Bronchial epithelial cell (primary cell): ENCODE results near the gene RNF180. TPM values are rescaled to one million over a fixed set of nuclear protein-coding genes. Genes with fewer than 3 reads are reported as not detected.

Experiments used
- DNase-seq: peaks from one replicate; pipeline ENCODE4 v3.0.0-alpha.2; 2010; ENCODE audit warnings: low read depth
- FAIRE-seq: peaks from 2 replicates; lab custom pipeline; 2011; peaks lifted over from hg19 to GRCh38; lab: Jason Lieb, UNC
- H3K27me3 ChIP-seq: 2 replicates; pipeline ENCODE4 v1.5.1; 2011; ENCODE audit warnings: low read length; ENCODE audit not compliant: control insufficient read depth, insufficient read depth
- H3K36me3 ChIP-seq: 2 replicates; pipeline ENCODE4 v1.5.1; 2011; ENCODE audit warnings: low read length; ENCODE audit not compliant: control insufficient read depth, insufficient read depth
- H3K4me3 ChIP-seq: 2 replicates; pipeline ENCODE4 v1.5.1; 2011; ENCODE audit warnings: mild to moderate bottlenecking, low read depth, low read length, control low read depth
- total RNA-seq: library from RNA; depleted of rRNA; stranded (reverse); fragments of >200 nt; gene quantifications from 2 replicates; pipeline ENCODE4 v1.2.1, GENCODE V29; 2014
- TF ChIP-seq, protein P1 (sequence below): IDR thresholded peaks from 2 replicates; pipeline ENCODE4 v1.5.1; 2011; ENCODE audit warnings: mild to moderate bottlenecking, moderate library complexity, low read length, control low read depth, inconsistent platforms; ENCODE audit not compliant: insufficient read depth, severe bottlenecking

The RNF180 gene
- total RNA-seq, 1 donor from 2014 or later = 4.5 TPM

DNA sequence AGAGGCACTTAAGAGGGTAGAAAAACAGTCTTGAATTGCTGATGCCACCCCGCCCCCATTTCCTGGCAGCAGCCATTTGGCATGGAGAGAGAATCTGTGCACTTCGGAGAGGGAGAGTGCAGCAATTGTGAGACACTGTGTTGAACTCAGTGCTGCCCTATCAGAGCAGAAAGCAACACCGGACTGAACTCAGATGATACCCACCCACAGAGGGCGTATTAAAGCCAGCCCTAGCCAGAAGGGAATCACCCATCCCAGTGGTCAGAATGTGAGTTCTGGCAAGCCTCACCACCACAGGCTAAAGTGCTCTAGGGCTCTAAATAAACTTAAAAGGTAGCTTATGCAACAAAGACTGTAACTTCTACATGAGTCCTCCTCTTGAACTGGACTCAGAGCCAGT, 251.7 kb downstream of the RNF180 start:
- DNase-seq (peak; percentile 8), FAIRE-seq (no peak)
- Histone ChIP-seq H3K27me3 (no peaks in the 10 kb centered on the region), H3K36me3 (no peaks in the 10 kb centered on the region), H3K4me3 (no peak overlapping the region)
- TF ChIP-seq, protein P1, sequence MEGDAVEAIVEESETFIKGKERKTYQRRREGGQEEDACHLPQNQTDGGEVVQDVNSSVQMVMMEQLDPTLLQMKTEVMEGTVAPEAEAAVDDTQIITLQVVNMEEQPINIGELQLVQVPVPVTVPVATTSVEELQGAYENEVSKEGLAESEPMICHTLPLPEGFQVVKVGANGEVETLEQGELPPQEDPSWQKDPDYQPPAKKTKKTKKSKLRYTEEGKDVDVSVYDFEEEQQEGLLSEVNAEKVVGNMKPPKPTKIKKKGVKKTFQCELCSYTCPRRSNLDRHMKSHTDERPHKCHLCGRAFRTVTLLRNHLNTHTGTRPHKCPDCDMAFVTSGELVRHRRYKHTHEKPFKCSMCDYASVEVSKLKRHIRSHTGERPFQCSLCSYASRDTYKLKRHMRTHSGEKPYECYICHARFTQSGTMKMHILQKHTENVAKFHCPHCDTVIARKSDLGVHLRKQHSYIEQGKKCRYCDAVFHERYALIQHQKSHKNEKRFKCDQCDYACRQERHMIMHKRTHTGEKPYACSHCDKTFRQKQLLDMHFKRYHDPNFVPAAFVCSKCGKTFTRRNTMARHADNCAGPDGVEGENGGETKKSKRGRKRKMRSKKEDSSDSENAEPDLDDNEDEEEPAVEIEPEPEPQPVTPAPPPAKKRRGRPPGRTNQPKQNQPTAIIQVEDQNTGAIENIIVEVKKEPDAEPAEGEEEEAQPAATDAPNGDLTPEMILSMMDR = no peak

- no peak for DNase-seq
- Histone ChIP-seq H3K4me3 (no peak overlapping the region), H3K36me3 (no peaks in the 10 kb centered on the region), H3K27me3 (no peaks in the 10 kb centered on the region)
- TF ChIP-seq, protein P1 = no peak
- no peak for FAIRE-seq
Measured at GRCh38 chr5:64418013-64418412, 252.4 kb downstream of the RNF180 start.

Other genes with a start within 250 kb of the RNF180 start
- gene HTR1A, start 203.4 kb upstream of the RNF180 start, total RNA-seq = not detected in 2 replicates